ENCODE measurements around the gene CNTN1.

DNA sequence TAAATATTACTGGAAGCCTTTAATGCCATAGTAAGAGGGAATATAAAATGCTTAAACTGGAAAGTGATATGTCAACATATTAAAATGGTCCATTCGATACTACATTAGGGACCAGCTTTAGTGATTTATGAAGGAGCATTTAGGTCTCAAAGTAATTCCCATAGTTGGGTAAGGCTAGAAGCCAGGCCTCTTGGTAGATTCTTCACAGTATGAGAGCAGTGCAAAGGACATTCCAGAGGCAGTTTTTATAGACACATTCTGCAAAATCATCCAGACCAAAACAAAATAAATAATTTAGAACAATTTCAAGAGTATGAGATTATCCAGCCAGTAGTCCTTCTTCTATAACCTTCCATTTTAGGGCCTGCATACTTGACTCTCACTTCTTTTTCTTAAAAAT lies 353.3 kb downstream of the CNTN1 start:
- TF ChIP-seq, protein P1, sequence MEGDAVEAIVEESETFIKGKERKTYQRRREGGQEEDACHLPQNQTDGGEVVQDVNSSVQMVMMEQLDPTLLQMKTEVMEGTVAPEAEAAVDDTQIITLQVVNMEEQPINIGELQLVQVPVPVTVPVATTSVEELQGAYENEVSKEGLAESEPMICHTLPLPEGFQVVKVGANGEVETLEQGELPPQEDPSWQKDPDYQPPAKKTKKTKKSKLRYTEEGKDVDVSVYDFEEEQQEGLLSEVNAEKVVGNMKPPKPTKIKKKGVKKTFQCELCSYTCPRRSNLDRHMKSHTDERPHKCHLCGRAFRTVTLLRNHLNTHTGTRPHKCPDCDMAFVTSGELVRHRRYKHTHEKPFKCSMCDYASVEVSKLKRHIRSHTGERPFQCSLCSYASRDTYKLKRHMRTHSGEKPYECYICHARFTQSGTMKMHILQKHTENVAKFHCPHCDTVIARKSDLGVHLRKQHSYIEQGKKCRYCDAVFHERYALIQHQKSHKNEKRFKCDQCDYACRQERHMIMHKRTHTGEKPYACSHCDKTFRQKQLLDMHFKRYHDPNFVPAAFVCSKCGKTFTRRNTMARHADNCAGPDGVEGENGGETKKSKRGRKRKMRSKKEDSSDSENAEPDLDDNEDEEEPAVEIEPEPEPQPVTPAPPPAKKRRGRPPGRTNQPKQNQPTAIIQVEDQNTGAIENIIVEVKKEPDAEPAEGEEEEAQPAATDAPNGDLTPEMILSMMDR (IDR thresholded peaks at IDR 0.05), result no peak
- no peak for TF ChIP-seq POLR2A (IDR thresholded peaks at IDR 0.05)

All from testis (tissue), 2 donors.